H1 (cell line): ENCODE measurements around the gene ROBO4. TPM values are rescaled to one million over a fixed set of nuclear protein-coding genes. Genes with fewer than 3 reads are reported as not detected.

Experiments
- CTCF ChIA-PET: fragments of 300-600 bp; sonication (Branson Sonifier 250); formaldehyde crosslinking; loops from one replicate; lab custom pipeline; 2021; ENCODE audit not compliant: partially characterized antibody; lab: Charles Lee
- POLR2A ChIA-PET: fragments of 300-600 bp; sonication (Branson Sonifier 250); formaldehyde crosslinking; loops from one replicate; lab custom pipeline; 2021; ENCODE audit warnings: inconsistent platforms; ENCODE audit not compliant: partially characterized antibody; lab: Charles Lee
- DNase-seq, 2 experiments: peaks; one replicate each; pipeline versions ENCODE4 v3.0.0 to v3.0.0-alpha.2; 2010 to 2022; ENCODE audit warnings: low spot score in 2 of 2, low read depth in 1 of 2, mixed read lengths in 1 of 2
- FAIRE-seq: peaks from 2 replicates; lab custom pipeline; 2011; peaks lifted over from hg19 to GRCh38; lab: Jason Lieb, UNC
- H2AFZ ChIP-seq: 2 replicates; pipeline ENCODE4 v1.8.1; 2012; ENCODE audit warnings: low read length, inconsistent platforms
- H2AK5ac ChIP-seq: 2 replicates; pipeline ENCODE4 v1.6.1; 2013; ENCODE audit warnings: low read depth, low read length
- H2BK120ac ChIP-seq: replicated peaks from 2 replicates; pipeline ENCODE3; 2013; ENCODE audit warnings: low read depth, low read length, inconsistent platforms
- H2BK12ac ChIP-seq: 2 replicates; pipeline ENCODE4 v1.6.1; 2013; ENCODE audit warnings: low read depth, low read length
- H2BK15ac ChIP-seq: 2 replicates; pipeline ENCODE4 v1.6.1; 2013; ENCODE audit warnings: low read length
- H2BK20ac ChIP-seq: 2 replicates; pipeline ENCODE4 v1.6.1; 2013; ENCODE audit warnings: low read length
- H2BK5ac ChIP-seq: 2 replicates; pipeline ENCODE4 v1.6.1; 2013; ENCODE audit warnings: low read depth, low read length
- H3K14ac ChIP-seq: 2 replicates; pipeline ENCODE4 v1.6.1; 2013; ENCODE audit warnings: inconsistent platforms; ENCODE audit not compliant: insufficient read length
- H3K18ac ChIP-seq: 2 replicates; pipeline ENCODE4 v1.6.1; 2013; ENCODE audit warnings: low read length; ENCODE audit errors: extremely low read depth
- H3K23ac ChIP-seq: 2 replicates; pipeline ENCODE4 v1.6.1; 2013; ENCODE audit warnings: inconsistent platforms; ENCODE audit not compliant: insufficient read length
- H3K23me2 ChIP-seq: 2 replicates; pipeline ENCODE4 v1.6.1; 2013; ENCODE audit warnings: low read depth, low read length
- H3K27ac ChIP-seq: 2 replicates; pipeline ENCODE4 v1.6.1; 2011; ENCODE audit warnings: low read depth, low read length, inconsistent platforms
- H3K27me3 ChIP-seq, 4 experiments: replicated peaks in 1 of 4; 1 replicate in 1 of 4; 2 replicates in 3 of 4; pipeline versions ENCODE4 v1.6.1 to v1.8.1; 2011 to 2013; ENCODE audit warnings: low read length in 3 of 4, mild to moderate bottlenecking in 3 of 4, inconsistent platforms in 2 of 4, mixed read lengths in 2 of 4, moderate library complexity in 1 of 4; ENCODE audit not compliant: control insufficient read depth in 3 of 4, insufficient read depth in 3 of 4; ENCODE audit errors: extremely low read depth in 1 of 4
- H3K36me3 ChIP-seq, 4 experiments: 2 replicates each; pipeline versions ENCODE4 v1.6.1 to v1.8.1; 2011 to 2013; ENCODE audit warnings: mild to moderate bottlenecking in 4 of 4, low read length in 3 of 4, moderate library complexity in 2 of 4, control low read depth in 1 of 4, inconsistent platforms in 1 of 4; ENCODE audit not compliant: insufficient read depth in 4 of 4, control insufficient read depth in 2 of 4
- H3K4ac ChIP-seq: replicated peaks from 2 replicates; pipeline ENCODE3; 2013; ENCODE audit warnings: low read length, low read depth, mixed read lengths, inconsistent platforms; ENCODE audit not compliant: insufficient read length
- H3K4me1 ChIP-seq, 4 experiments: replicated peaks in 1 of 4; 1 replicate in 1 of 4; 2 replicates in 3 of 4; pipeline versions ENCODE4 v1.6.1 to v1.8.1; 2011 to 2013; ENCODE audit warnings: low read length in 3 of 4, inconsistent platforms in 2 of 4, mixed read lengths in 1 of 4; ENCODE audit not compliant: insufficient read depth in 4 of 4, control insufficient read depth in 3 of 4
- H3K4me2 ChIP-seq, 2 experiments: 2 replicates each; pipeline versions ENCODE4 v1.6.1 to v1.8.1; 2011 to 2013; ENCODE audit warnings: low read depth in 2 of 2, low read length in 2 of 2, control low read depth in 1 of 2, inconsistent platforms in 1 of 2, mild to moderate bottlenecking in 1 of 2; ENCODE audit not compliant: insufficient read depth in 1 of 2
- H3K4me3 ChIP-seq, 4 experiments: fragments of 200-600, 300-600 bp in 1 of 4; sonication (generic), shearing (Covaris generic), sonication (Bioruptor Twin) in 1 of 4; 2 replicates each; pipeline versions ENCODE4 v1.5.1 to v1.8.1; 2011 to 2016; ENCODE audit warnings: low read length in 4 of 4, low read depth in 3 of 4, control low read depth in 2 of 4, inconsistent platforms in 2 of 4, mild to moderate bottlenecking in 2 of 4, mixed read lengths in 1 of 4, moderate library complexity in 1 of 4; ENCODE audit not compliant: insufficient read depth in 2 of 4; ENCODE audit errors: extremely low read depth in 1 of 4
- H3K56ac ChIP-seq: replicated peaks from 2 replicates; pipeline ENCODE3; 2013; ENCODE audit warnings: low read depth, mild to moderate bottlenecking, mixed read lengths, low read length, inconsistent platforms; ENCODE audit not compliant: insufficient read length
- H3K79me1 ChIP-seq: 2 replicates; pipeline ENCODE4 v1.6.1; 2013; ENCODE audit warnings: low read depth, low read length, control low read depth
- H3K79me2 ChIP-seq, 2 experiments: 2 replicates each; pipeline versions ENCODE4 v1.6.1 to v1.8.1; 2012 to 2013; ENCODE audit warnings: low read length in 2 of 2, mild to moderate bottlenecking in 2 of 2, inconsistent platforms in 1 of 2; ENCODE audit not compliant: insufficient read depth in 2 of 2, control insufficient read depth in 1 of 2
- H3K9ac ChIP-seq, 4 experiments: replicated peaks in 1 of 4; 1 replicate in 1 of 4; 2 replicates in 3 of 4; pipeline versions ENCODE4 v1.6.1 to v1.8.1; 2011 to 2013; ENCODE audit warnings: low read depth in 3 of 4, low read length in 3 of 4, control low read depth in 2 of 4, mild to moderate bottlenecking in 2 of 4, moderate library complexity in 2 of 4, inconsistent platforms in 1 of 4; ENCODE audit errors: extremely low read depth in 1 of 4
- H3K9me3 ChIP-seq, 2 experiments: 2 replicates each; pipeline versions ENCODE4 v1.6.1 to v1.8.1; 2012 to 2013; ENCODE audit warnings: mild to moderate bottlenecking in 2 of 2, moderate library complexity in 2 of 2, control low read depth in 1 of 2, inconsistent platforms in 1 of 2, low read depth in 1 of 2, low read length in 1 of 2, mixed read lengths in 1 of 2; ENCODE audit not compliant: insufficient read depth in 2 of 2
- H4K20me1 ChIP-seq, 2 experiments: replicated peaks in 1 of 2; 2 replicates each; pipeline versions ENCODE3 to v1.8.1; 2011 to 2013; ENCODE audit warnings: inconsistent platforms in 2 of 2, low read length in 2 of 2, mild to moderate bottlenecking in 1 of 2; ENCODE audit not compliant: insufficient read depth in 2 of 2, control insufficient read depth in 1 of 2
- H4K5ac ChIP-seq: 2 replicates; pipeline ENCODE4 v1.6.1; 2013; ENCODE audit warnings: low read length, low read depth, mixed read lengths, inconsistent platforms; ENCODE audit not compliant: insufficient read length
- H4K8ac ChIP-seq: 2 replicates; pipeline ENCODE4 v1.8.0; 2013; ENCODE audit warnings: mild to moderate bottlenecking, moderate library complexity, low read length, inconsistent platforms; ENCODE audit not compliant: insufficient read depth; ENCODE audit errors: extremely low read depth
- H4K91ac ChIP-seq: replicated peaks from 2 replicates; pipeline ENCODE3; 2013; ENCODE audit warnings: low read length, mixed read lengths, inconsistent platforms; ENCODE audit not compliant: insufficient read length
- BRCA1 ChIP-seq: IDR thresholded peaks from 2 replicates; pipeline ENCODE4 v1.6.1; 2012; ENCODE audit warnings: low read depth, low read length, improper control_type of control experiment
- NRF1 ChIP-seq: IDR thresholded peaks from 2 replicates; pipeline ENCODE4 v1.6.1; 2011; ENCODE audit warnings: mild to moderate bottlenecking, low read depth, low read length, improper control_type of control experiment
- ZNF274 ChIP-seq: IDR thresholded peaks from 2 replicates; pipeline ENCODE4 v1.7.0; 2012; ENCODE audit warnings: low read length, borderline replicate concordance; ENCODE audit errors: extremely low read depth
- WGBS, 2 experiments: shearing (Covaris generic) in 1 of 2; methylation state at CpG; one replicate each; pipeline versions ENCODE4 v1.1.6 to v1.1.7; 2013 to 2015; ENCODE audit warnings: low lambda C conversion rate in 2 of 2, mixed read lengths in 2 of 2, inconsistent platforms in 1 of 2, low coverage in 1 of 2, missing lambda C conversion rate in 1 of 2; ENCODE audit not compliant: insufficient replicate concordance in 2 of 2, insufficient coverage in 1 of 2, insufficient read length in 1 of 2; ENCODE audit errors: extremely low coverage in 1 of 2, missing lambda C conversion rate in 1 of 2; 5-methylcytosine and 5-hydroxymethylcytosine counted together
- polyA plus RNA-seq, 7 experiments: library from polyadenylated mRNA; depleted of rRNA in 3 of 7; stranded (reverse) in 5 of 7; unstranded in 2 of 7; fragments of >200 nt in 5 of 7; fragments of 200-250 nt in 2 of 7; gene quantifications; 1 replicate in 5 of 7; 2 replicates in 1 of 7; 4 replicates in 1 of 7; pipeline versions ENCODE4 v1.2.1 to v1.2.3, GENCODE V29; 2011 to 2013; ENCODE audit warnings: missing spikeins in 2 of 7, mixed read lengths in 2 of 7
- total RNA-seq: library from RNA; stranded (reverse); fragmentation: NEBNext Ultra II Directional; extraction: Animal tissue kit (Norgen Biotek cat#: 25700); gene quantifications from 2 replicates; pipeline ENCODE4 v1.2.1, GENCODE V29; 2021

Gene ROBO4
- total and polyA plus RNA-seq, 2 of the 8 experiments (the other 6 are each of a cell fraction or from before 2014, with no cell fraction given) = 0.03 TPM; not detected in 1

DNA sequence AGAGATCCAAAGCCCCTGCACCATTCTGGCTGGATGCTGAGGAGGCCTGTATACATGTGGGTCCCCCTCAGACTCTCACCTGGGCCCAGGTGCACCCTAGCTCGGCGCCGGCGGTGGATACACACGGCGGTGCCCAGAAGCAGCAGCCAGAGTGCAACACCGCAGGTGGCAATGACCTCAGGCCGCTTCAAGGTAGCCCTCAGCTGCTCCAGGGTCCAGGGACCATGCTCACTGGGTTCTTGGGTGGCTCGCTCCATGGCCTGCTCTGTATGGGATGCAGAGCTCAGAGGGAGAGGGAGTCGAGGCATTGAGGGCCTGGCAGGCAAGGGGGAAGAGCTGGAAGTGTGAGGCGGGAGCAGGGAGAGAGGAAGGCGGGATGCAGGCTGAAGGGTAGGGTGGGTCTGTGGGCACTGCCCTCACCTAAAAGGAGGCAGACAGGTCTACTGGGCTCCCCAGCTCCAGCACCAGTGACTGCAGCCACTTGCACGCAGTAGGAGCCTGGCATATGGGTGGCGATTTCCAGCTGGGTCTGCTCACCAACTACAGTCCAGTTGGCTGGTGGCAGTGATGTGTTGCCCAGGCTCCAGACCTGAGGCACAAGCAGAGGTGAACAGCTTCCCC, 3.8 kb downstream of the ROBO4 start:
- no peak overlapping the region for H2BK20ac ChIP-seq
- H3K23me2 ChIP-seq = no peaks in the 10 kb centered on the region
- no peaks in the 10 kb centered on the region for H3K9me3 ChIP-seq
- peaks cover 0 to 2% (median 0%) of the 10 kb centered on the region in 4 experiments; a peak in 2 of 7 replicates for H3K4me1 ChIP-seq
- H3K9ac ChIP-seq = no peak overlapping the region
- WGBS, 2 experiments = 83% methylated on average over 14 of the region's 14 CpGs; no CpG with 5 or more reads in 1 of the 2 experiments
- H3K36me3 ChIP-seq = no peaks in the 10 kb centered on the region
- no peaks in the 10 kb centered on the region for H4K20me1 ChIP-seq
- no peak overlapping the region for H2BK12ac ChIP-seq
- no peak overlapping the region for H3K27ac ChIP-seq
- H3K14ac ChIP-seq = no peak overlapping the region
- no peak overlapping the region for H4K91ac ChIP-seq
- H2AFZ ChIP-seq = no peak overlapping the region
- H2BK15ac ChIP-seq = no peak overlapping the region
- ChIA-PET POLR2A (interaction anchor here (1.0 to 1.5 kb wide), 3 partner anchors 10 to 18 kb away, joined by 3 read pairs; no protein-coding TSS in a partner anchor), CTCF (interaction anchor here (1.7 to 4.8 kb wide), 2 partner anchors 18 to 27 kb away, joined by 4 to 22 read pairs; no protein-coding TSS in a partner anchor)
- no peaks in the 10 kb centered on the region for H3K79me2 ChIP-seq
- H3K4me2 ChIP-seq = no peak overlapping the region
- FAIRE-seq (no peak), DNase-seq (no peak)
- no peak overlapping the region for H2BK120ac ChIP-seq
- no peak overlapping the region for H3K4me3 ChIP-seq
- no peak overlapping the region for H2AK5ac ChIP-seq
- no peaks in the 10 kb centered on the region; a peak in 1 of 7 replicates for H3K27me3 ChIP-seq
- H3K4ac ChIP-seq = no peak overlapping the region
- no peak overlapping the region for H3K56ac ChIP-seq
- H3K18ac ChIP-seq = no peak overlapping the region
- H3K79me1 ChIP-seq = no peaks in the 10 kb centered on the region
- H3K23ac ChIP-seq = no peak overlapping the region
- no peak overlapping the region for H4K5ac ChIP-seq
- no peak overlapping the region for H4K8ac ChIP-seq
- H2BK5ac ChIP-seq = no peak overlapping the region; the same call in 1 of the 2 replicates
- TF ChIP-seq ZNF274 (no peak), NRF1 (no peak), BRCA1 (no peak)
